SU-DHL-6 (cell line): ENCODE results near the gene ACVR1B.

Experiments used
- CTCF ChIP-seq: fragments of 200-600 bp; sonication (generic); IDR thresholded peaks from one replicate; pipeline ENCODE4 v1.5.1; 2017; ENCODE audit warnings: antibody characterized with exemption, mild to moderate bottlenecking, low read length, moderate library complexity; ENCODE audit not compliant: insufficient read depth, poor library complexity, severe bottlenecking
- EZH2phosphoT487 ChIP-seq: fragments of 200-600 bp; sonication (generic), shearing (Covaris generic); conservative IDR thresholded peaks from 2 replicates; pipeline ENCODE4 v1.6.1; 2018; ENCODE audit warnings: mild to moderate bottlenecking, antibody characterized with exemption, low read length, moderate library complexity, mixed read lengths

GRCh38 chr12:51943346-51943745, 8.2 kb upstream of the ACVR1B start:
- TF ChIP-seq CTCF (no peak), EZH2phosphoT487 (no peak)
